Mesothelial cell of epicardium (in vitro differentiated cells): ENCODE results near the gene ANGPT4. TPM values are rescaled to one million over a fixed set of nuclear protein-coding genes. Genes with fewer than 3 reads are reported as not detected.
A peak's percentile ranks its signal among the peaks of the same experiment; 100 is the strongest.

Experiments used
- DNase-seq, 2 experiments: peaks; one replicate each; pipeline ENCODE4 v3.0.0; 2021; ENCODE audit warnings: low spot score in 2 of 2; ENCODE audit not compliant: unreplicated experiment in 2 of 2
- H3K27ac Mint-ChIP-seq: 2 replicates; pipeline ENCODE4 v1.8.0; 2021; ENCODE audit warnings: mixed read lengths
- H3K27me3 Mint-ChIP-seq: 2 replicates; pipeline ENCODE4 v1.8.0; 2021; ENCODE audit warnings: low read depth, mixed read lengths
- H3K36me3 Mint-ChIP-seq: 2 replicates; pipeline ENCODE4 v1.8.0; 2021; ENCODE audit warnings: mixed read lengths
- H3K4me1 Mint-ChIP-seq: 2 replicates; pipeline ENCODE4 v1.8.0; 2021; ENCODE audit warnings: mixed read lengths
- H3K4me3 Mint-ChIP-seq: 2 replicates; pipeline ENCODE4 v1.8.0; 2021; ENCODE audit warnings: mild to moderate bottlenecking, moderate library complexity, mixed read lengths
- H3K9me3 Mint-ChIP-seq: 2 replicates; pipeline ENCODE4 v1.8.0; 2021; ENCODE audit warnings: mixed read lengths
- total RNA-seq: library from RNA; stranded (reverse); gene quantifications from 3 replicates; pipeline ENCODE4 v1.2.1, GENCODE V29; 2021
- TF ChIP-seq, protein P1 (sequence below): fragments of 200-600 bp; sonication (generic); IDR thresholded peaks from one replicate; pipeline ENCODE4 v1.5.0; 2021; ENCODE audit warnings: antibody characterized with exemption; ENCODE audit not compliant: unreplicated experiment

Gene ANGPT4
- total RNA-seq, 1 donor from 2014 or later = 0.31 TPM

- peaks cover 19% of the 10 kb centered on the region for H3K27me3 Mint-ChIP-seq
- no peaks in the 10 kb centered on the region for H3K9me3 Mint-ChIP-seq
- peaks cover 17% of the 10 kb centered on the region for H3K4me1 Mint-ChIP-seq
- no peak for DNase-seq
- H3K36me3 Mint-ChIP-seq = peaks cover under 1% of the 10 kb centered on the region
- H3K27ac Mint-ChIP-seq = no peak overlapping the region
- H3K4me3 Mint-ChIP-seq = peak overlapping the region; percentile 41
- TF ChIP-seq, protein P1, sequence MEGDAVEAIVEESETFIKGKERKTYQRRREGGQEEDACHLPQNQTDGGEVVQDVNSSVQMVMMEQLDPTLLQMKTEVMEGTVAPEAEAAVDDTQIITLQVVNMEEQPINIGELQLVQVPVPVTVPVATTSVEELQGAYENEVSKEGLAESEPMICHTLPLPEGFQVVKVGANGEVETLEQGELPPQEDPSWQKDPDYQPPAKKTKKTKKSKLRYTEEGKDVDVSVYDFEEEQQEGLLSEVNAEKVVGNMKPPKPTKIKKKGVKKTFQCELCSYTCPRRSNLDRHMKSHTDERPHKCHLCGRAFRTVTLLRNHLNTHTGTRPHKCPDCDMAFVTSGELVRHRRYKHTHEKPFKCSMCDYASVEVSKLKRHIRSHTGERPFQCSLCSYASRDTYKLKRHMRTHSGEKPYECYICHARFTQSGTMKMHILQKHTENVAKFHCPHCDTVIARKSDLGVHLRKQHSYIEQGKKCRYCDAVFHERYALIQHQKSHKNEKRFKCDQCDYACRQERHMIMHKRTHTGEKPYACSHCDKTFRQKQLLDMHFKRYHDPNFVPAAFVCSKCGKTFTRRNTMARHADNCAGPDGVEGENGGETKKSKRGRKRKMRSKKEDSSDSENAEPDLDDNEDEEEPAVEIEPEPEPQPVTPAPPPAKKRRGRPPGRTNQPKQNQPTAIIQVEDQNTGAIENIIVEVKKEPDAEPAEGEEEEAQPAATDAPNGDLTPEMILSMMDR = no peak
Observed at GRCh38 chr20:845226-845868, 70.8 kb downstream of the ANGPT4 start.

DNA sequence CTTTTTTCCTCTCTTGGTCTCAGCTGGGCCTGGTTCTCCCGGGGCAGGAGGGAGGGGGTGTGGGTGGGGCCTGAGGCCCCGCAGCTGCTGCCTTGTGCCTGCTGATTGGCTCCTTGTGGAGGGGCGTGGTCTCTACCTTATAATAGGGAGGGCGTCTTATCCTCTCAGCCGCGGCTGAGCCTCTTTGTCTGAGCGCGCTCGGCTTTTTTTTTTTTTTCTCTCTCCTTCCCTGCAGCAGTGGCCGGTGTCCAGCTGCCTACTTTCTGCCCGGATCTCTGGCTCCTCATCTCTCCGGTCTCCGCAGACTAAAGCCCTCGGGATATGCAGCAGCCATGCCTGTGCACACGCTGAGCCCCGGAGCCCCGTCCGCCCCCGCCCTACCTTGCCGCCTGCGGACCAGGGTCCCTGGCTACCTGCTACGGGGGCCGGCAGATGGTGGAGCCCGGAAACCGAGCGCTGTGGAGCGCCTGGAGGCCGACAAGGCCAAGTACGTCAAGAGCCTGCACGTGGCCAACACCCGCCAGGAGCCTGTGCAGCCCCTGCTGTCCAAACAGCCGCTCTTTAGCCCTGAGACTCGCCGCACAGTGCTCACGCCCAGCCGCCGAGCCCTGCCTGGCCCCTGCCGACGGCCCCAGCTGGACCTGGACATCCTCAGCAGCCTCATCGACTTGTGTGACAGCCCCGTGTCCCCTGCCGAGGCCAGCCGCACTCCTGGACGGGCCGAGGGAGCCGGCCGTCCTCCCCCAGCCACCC is 71.5 kb downstream of the ANGPT4 start:
- no peaks in the 10 kb centered on the region for H3K9me3 Mint-ChIP-seq
- H3K27me3 Mint-ChIP-seq = peaks cover 19% of the 10 kb centered on the region
- TF ChIP-seq, protein P1 = no peak
- H3K27ac Mint-ChIP-seq = no peak overlapping the region
- no peaks in the 10 kb centered on the region for H3K36me3 Mint-ChIP-seq
- H3K4me3 Mint-ChIP-seq = peak overlapping the region; percentile 75
- peaks cover 17% of the 10 kb centered on the region for H3K4me1 Mint-ChIP-seq
- DNase-seq = peak; percentile 80 to 89

- Mint-ChIP-seq H3K27me3 (peaks cover 19% of the 10 kb centered on the region), H3K4me1 (peaks cover 17% of the 10 kb centered on the region), H3K27ac (no peak overlapping the region), H3K4me3 (no peak overlapping the region), H3K9me3 (no peaks in the 10 kb centered on the region), H3K36me3 (no peaks in the 10 kb centered on the region)
- TF ChIP-seq, protein P1 = no peak
- DNase-seq = no peak
Observed at GRCh38 chr20:843912-844311, 72.2 kb downstream of the ANGPT4 start.

DNA sequence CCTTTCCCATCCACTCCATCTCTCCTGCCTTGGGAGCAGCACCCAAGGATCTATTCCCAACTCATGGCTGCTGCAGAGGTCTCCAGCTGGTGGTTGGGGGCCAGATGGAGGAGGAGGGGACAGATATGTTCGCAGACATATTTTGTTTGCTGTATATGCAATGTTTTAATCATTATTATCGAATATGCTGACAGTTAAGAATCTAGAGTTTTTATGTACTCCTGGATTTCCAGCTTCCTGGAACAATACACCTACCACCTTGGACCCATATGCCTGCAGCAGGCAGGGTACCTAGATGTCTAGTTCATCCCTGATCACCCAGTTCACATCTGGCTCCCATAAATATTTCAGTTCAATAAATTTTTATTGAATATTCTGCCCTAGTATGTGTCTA is 73.6 kb downstream of the ANGPT4 start:
- peaks cover 17% of the 10 kb centered on the region for H3K4me1 Mint-ChIP-seq
- TF ChIP-seq, protein P1 = no peak
- no peak overlapping the region for H3K27ac Mint-ChIP-seq
- H3K4me3 Mint-ChIP-seq = peak overlapping the region; percentile 77
- no peak for DNase-seq
- H3K9me3 Mint-ChIP-seq = peaks cover 6% of the 10 kb centered on the region
- H3K36me3 Mint-ChIP-seq = peaks cover 1% of the 10 kb centered on the region
- H3K27me3 Mint-ChIP-seq = peaks cover 19% of the 10 kb centered on the region

DNA sequence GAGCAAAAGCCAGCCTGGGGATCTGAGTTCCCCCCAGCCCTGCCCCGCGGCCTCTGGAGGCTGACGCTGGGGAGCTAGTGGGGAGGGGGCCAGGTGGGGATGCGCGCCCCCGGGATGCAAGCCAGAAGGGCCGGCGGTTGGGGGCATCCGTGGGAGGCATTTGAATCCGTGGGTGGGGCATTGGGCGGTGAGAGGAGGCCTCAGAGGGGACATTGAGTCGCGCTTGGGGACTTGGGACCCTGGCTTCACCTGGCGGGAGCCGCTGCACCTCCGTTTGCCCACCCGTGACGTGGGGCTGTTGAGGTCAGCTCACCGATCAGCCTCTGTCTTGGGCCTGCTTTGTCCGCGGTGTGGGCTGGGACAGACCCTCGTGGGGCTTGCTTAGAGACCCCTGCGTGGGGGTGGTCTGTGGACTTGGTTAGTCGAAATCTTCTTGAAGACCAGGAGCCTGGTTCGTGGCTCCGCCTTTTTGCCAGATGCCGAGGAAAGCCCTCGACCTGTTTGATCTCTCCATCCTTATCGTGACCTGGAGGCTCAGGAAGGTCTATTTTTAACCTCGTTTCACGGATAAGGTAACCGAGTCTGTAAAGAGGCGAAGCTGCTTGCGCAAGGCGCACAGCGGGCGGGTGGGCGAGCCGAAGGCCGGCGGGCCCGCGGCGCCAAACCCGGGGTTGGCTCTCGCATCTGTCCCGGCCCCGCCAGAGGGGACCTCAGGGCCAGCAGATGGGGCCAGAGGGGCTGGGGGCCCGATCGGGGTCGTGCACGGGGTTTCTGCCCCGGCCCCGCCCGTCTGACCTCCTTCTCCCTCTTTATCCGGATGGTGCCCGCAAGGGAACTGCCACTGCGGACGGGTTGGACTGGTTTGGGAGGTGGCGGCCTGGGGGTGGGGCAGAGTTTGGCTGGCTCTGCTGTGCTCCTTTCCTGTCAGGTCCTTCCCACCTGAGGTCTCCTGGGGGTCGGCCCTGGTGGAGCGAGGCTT is 74.3 kb downstream of the ANGPT4 start:
- Mint-ChIP-seq H3K36me3 (peaks cover 3% of the 10 kb centered on the region), H3K9me3 (peaks cover 9% of the 10 kb centered on the region), H3K4me3 (peak overlapping the region; percentile 77), H3K4me1 (peaks cover 17% of the 10 kb centered on the region), H3K27me3 (peaks cover 19% of the 10 kb centered on the region), H3K27ac (no peak overlapping the region)
- DNase-seq = peak in 1 of 2 experiments; percentile 47
- TF ChIP-seq, protein P1 = no peak
